AG09319 (cell line): ENCODE measurements around the gene ST8SIA3.

Source experiments
- DNase-seq: peaks from one replicate; pipeline ENCODE4 v3.0.0-alpha.2; 2010; ENCODE audit warnings: low read depth; ENCODE audit errors: extremely low read depth
- CTCF ChIP-seq: IDR thresholded peaks from 2 replicates; pipeline ENCODE4 v1.5.1; 2011; ENCODE audit warnings: low read depth, mild to moderate bottlenecking, inconsistent platforms, low read length, moderate library complexity

ST8SIA3 gene

GRCh38 chr18:57352271-57352701 lies at the start of gene ST8SIA3:
ST8SIA3 (plus strand) TSS chr18:57352557; CDS start chr18:57352847, 290 bp downstream.
- no peak for TF ChIP-seq CTCF
- no peak for DNase-seq

- TF ChIP-seq CTCF, result no peak
- no peak for DNase-seq
These were observed 40.9 kb upstream of the ST8SIA3 start for GRCh38 chr18:57311472-57311871.

GRCh38 chr18:57312346-57313144 lies 39.8 kb upstream of the ST8SIA3 start:
- DNase-seq, result no peak
- no peak for TF ChIP-seq CTCF

GRCh38 chr18:57320603-57321002 lies 31.8 kb upstream of the ST8SIA3 start:
- no peak for TF ChIP-seq CTCF
- no peak for DNase-seq

GRCh38 chr18:57325491-57326166 lies 26.7 kb upstream of the ST8SIA3 start:
- no peak for TF ChIP-seq CTCF
- no peak for DNase-seq

- no peak for DNase-seq
- TF ChIP-seq CTCF, result no peak
These were observed 25.5 kb upstream of the ST8SIA3 start for GRCh38 chr18:57326718-57327323.

GRCh38 chr18:57328665-57329064 lies 23.7 kb upstream of the ST8SIA3 start:
- no peak for TF ChIP-seq CTCF
- no peak for DNase-seq
